Natural killer cell (primary cell): ENCODE data around the gene CA12. TPM values are rescaled to one million over a fixed set of nuclear protein-coding genes. Genes with fewer than 3 reads are reported as not detected.

Experiments used
- ATAC-seq, 3 donors: fragments of 150-1000 bp in 2 of 3; fragments of 200-7000 bp in 1 of 3; cut with Tn5 transposase; 1 replicate in 1 of 3; 2 replicates in 2 of 3; pipeline ENCODE4 v1.10.0; 2021; ENCODE audit warnings: mild to moderate bottlenecking in 2 of 3, moderate library complexity in 2 of 3
- DNase-seq, 2 donors: peaks; one replicate each; pipeline versions ENCODE4 v3.0.0 to v3.0.0-alpha.2; 2013 to 2021; ENCODE audit warnings: mixed read lengths in 1 of 2
- H3K27ac ChIP-seq: one replicate; pipeline ENCODE4 v1.5.1; 2013; ENCODE audit warnings: mild to moderate bottlenecking, low read length
- H3K27me3 ChIP-seq: one replicate; pipeline ENCODE4 v1.6.1; 2013; ENCODE audit warnings: low read length; ENCODE audit not compliant: control insufficient read depth, insufficient read depth
- H3K36me3 ChIP-seq: one replicate; pipeline ENCODE4 v1.6.1; 2013; ENCODE audit warnings: low read length; ENCODE audit not compliant: control insufficient read depth, insufficient read depth
- H3K4me1 ChIP-seq: one replicate; pipeline ENCODE4 v1.6.1; 2013; ENCODE audit warnings: low read length; ENCODE audit not compliant: control insufficient read depth, insufficient read depth
- H3K4me3 ChIP-seq: one replicate; pipeline ENCODE4 v1.5.1; 2013; ENCODE audit warnings: low read length
- H3K9me3 ChIP-seq: one replicate; pipeline ENCODE4 v1.6.1; 2013; ENCODE audit warnings: low read length; ENCODE audit not compliant: control insufficient read depth, insufficient read depth
- H3K27ac Mint-ChIP-seq, 2 donors: one replicate each; pipeline ENCODE4 v1.8.0; 2022; ENCODE audit warnings: mild to moderate bottlenecking in 2 of 2, mixed read lengths in 2 of 2, moderate library complexity in 1 of 2
- H3K27me3 Mint-ChIP-seq, 2 donors: one replicate each; pipeline ENCODE4 v1.8.0; 2022; ENCODE audit warnings: low read depth in 2 of 2, mixed read lengths in 2 of 2
- H3K36me3 Mint-ChIP-seq: one replicate; pipeline ENCODE4 v1.8.0; 2022; ENCODE audit warnings: mixed read lengths
- H3K4me1 Mint-ChIP-seq, 2 donors: one replicate each; pipeline ENCODE4 v1.8.0; 2022; ENCODE audit warnings: mixed read lengths in 2 of 2
- H3K4me3 Mint-ChIP-seq: one replicate; pipeline ENCODE4 v1.8.0; 2022; ENCODE audit warnings: mild to moderate bottlenecking, moderate library complexity, mixed read lengths
- H3K9me3 Mint-ChIP-seq, 2 donors: one replicate each; pipeline ENCODE4 v1.8.0; 2022; ENCODE audit warnings: mixed read lengths in 2 of 2
- WGBS: methylation state at CpG from one replicate; pipeline ENCODE4 v1.1.7; 2013; ENCODE audit warnings: missing lambda C conversion rate; ENCODE audit not compliant: insufficient coverage; 5-methylcytosine and 5-hydroxymethylcytosine counted together
- intact Hi-C: fragments of 100-400 bp; cut with micrococcal nuclease; formaldehyde crosslinking; loops from one replicate; pipeline ENCODE4 v1.14.2; 2022
- total RNA-seq, 4 donors: library from RNA; stranded (reverse); fragments of 120-200 nt in 1 of 4; gene quantifications; one replicate each; pipeline versions ENCODE4 v1.2.3 to v1.2.4, GENCODE V29; 2013 to 2022
- TF ChIP-seq, protein P1 (sequence below): fragments of 200-600 bp; IDR thresholded peaks from one replicate; pipeline ENCODE4 v1.8.0; 2022; ENCODE audit warnings: antibody characterized with exemption

CA12 gene
- total RNA-seq, 3 donors from 2014 or later (not counting 1 experiment from before 2014, with no cell fraction given) = not detected

DNA sequence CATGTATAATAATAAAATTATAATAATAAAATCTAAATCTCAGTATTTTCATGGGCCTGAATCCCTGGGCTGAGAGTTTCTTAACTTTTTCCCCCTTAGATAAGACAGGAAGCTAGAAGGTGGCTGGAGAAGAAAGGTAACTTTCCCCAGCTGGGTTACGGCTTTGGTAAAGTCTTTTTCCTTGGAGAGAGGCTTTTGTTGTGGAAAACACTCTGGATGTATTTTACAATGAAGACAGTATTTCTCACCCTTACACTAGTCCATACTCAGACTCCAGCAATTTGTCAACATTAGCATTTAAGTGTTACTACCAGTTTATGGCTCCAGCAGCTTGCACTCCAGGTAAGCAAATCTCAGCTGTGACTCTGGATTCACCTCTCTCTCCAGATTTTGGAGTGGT lies 69.4 kb downstream of the CA12 start:
- WGBS = no CpG with 5 or more reads among the region's 1 CpG

DNA sequence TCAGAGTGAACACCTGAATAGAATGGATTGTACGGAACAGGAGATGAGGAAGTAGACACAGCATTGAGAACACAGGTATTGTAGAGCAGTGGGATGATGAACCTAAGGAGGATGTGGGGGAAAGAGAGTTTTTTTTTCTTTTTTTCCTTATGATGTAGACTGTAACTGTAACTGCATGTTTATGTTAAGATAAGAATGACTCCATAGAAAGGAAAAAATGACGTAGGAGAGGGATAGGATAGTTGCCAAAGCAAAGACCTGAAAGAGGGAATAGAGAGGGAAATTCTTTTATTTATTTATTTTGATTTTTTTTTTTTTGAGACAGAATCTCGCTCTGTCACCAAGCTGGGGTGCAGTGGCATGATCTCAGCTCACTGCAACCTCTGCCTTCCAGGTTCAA lies 71.0 kb downstream of the CA12 start:
- Mint-ChIP-seq H3K4me1 (no peaks in the 10 kb centered on the region), H3K27ac (no peak overlapping the region), H3K4me3 (no peak overlapping the region), H3K9me3 (no peaks in the 10 kb centered on the region), H3K27me3 (no peaks in the 10 kb centered on the region), H3K36me3 (no peaks in the 10 kb centered on the region)
- Histone ChIP-seq H3K4me3 (no peak overlapping the region), H3K27ac (no peak overlapping the region), H3K36me3 (peaks cover 8% of the 10 kb centered on the region), H3K4me1 (no peaks in the 10 kb centered on the region), H3K27me3 (no peaks in the 10 kb centered on the region), H3K9me3 (no peaks in the 10 kb centered on the region)
- TF ChIP-seq, protein P1, sequence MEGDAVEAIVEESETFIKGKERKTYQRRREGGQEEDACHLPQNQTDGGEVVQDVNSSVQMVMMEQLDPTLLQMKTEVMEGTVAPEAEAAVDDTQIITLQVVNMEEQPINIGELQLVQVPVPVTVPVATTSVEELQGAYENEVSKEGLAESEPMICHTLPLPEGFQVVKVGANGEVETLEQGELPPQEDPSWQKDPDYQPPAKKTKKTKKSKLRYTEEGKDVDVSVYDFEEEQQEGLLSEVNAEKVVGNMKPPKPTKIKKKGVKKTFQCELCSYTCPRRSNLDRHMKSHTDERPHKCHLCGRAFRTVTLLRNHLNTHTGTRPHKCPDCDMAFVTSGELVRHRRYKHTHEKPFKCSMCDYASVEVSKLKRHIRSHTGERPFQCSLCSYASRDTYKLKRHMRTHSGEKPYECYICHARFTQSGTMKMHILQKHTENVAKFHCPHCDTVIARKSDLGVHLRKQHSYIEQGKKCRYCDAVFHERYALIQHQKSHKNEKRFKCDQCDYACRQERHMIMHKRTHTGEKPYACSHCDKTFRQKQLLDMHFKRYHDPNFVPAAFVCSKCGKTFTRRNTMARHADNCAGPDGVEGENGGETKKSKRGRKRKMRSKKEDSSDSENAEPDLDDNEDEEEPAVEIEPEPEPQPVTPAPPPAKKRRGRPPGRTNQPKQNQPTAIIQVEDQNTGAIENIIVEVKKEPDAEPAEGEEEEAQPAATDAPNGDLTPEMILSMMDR = no peak
- no peak for DNase-seq
- ATAC-seq = no peak
- WGBS = 94% methylated on average over 3 of the region's 3 CpGs
- intact Hi-C loops = no loop called here

More for the DNA sequence above, 69.4 kb downstream of the CA12 start:
- DNase-seq (no peak), ATAC-seq (no peak)
- TF ChIP-seq, protein P1 = no peak
- H3K4me3 Mint-ChIP-seq = no peak overlapping the region
- no peaks in the 10 kb centered on the region for H3K27me3 Mint-ChIP-seq
- no peaks in the 10 kb centered on the region for H3K4me1 Mint-ChIP-seq
- no peaks in the 10 kb centered on the region for H3K36me3 Mint-ChIP-seq
- no peaks in the 10 kb centered on the region for H3K36me3 ChIP-seq
- no peak overlapping the region for H3K27ac ChIP-seq
- H3K27ac Mint-ChIP-seq = no peak overlapping the region
- no peaks in the 10 kb centered on the region for H3K9me3 ChIP-seq
- no peaks in the 10 kb centered on the region for H3K27me3 ChIP-seq
- intact Hi-C loops = no loop called here
- H3K4me1 ChIP-seq = no peaks in the 10 kb centered on the region
- H3K4me3 ChIP-seq = no peak overlapping the region
- no peaks in the 10 kb centered on the region for H3K9me3 Mint-ChIP-seq

GRCh38 chr15:63308947-63309346 lies 72.7 kb downstream of the CA12 start:
- intact Hi-C loops = no loop called here
- Histone ChIP-seq H3K36me3 (peaks cover 9% of the 10 kb centered on the region), H3K9me3 (no peaks in the 10 kb centered on the region), H3K27me3 (no peaks in the 10 kb centered on the region), H3K4me3 (no peak overlapping the region), H3K4me1 (no peaks in the 10 kb centered on the region), H3K27ac (no peak overlapping the region)
- Mint-ChIP-seq H3K4me3 (no peak overlapping the region), H3K4me1 (no peaks in the 10 kb centered on the region), H3K27ac (no peak overlapping the region), H3K9me3 (no peaks in the 10 kb centered on the region), H3K27me3 (no peaks in the 10 kb centered on the region), H3K36me3 (no peaks in the 10 kb centered on the region)
- TF ChIP-seq, protein P1 = no peak
- ATAC-seq = no peak
- no peak for DNase-seq
- WGBS = no CpG with 5 or more reads among the region's 2 CpGs

DNA sequence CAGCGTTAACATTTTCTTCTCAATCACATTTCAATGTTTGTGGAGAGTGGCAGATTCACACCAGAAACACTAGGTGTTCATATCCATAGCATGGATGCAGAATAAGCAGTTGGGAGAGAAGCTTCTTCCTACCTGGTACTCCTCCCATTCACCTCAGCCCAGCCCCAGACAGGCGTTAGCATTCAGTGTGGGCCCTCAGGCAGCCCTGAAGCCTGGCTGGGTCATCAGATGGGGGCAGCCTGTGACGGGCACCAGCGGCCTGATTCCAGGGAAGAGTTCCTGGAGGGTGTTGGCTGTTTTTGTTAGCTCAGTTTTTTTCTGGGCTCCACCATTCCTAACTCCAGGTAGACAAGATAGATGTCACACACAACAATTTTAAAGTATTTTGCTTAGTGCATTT lies 73.2 kb downstream of the CA12 start:
- no peaks in the 10 kb centered on the region for H3K9me3 Mint-ChIP-seq
- DNase-seq = no peak
- no peak for ATAC-seq
- H3K4me1 ChIP-seq = no peaks in the 10 kb centered on the region
- intact Hi-C loops = no loop called here
- H3K9me3 ChIP-seq = no peaks in the 10 kb centered on the region
- no peaks in the 10 kb centered on the region for H3K4me1 Mint-ChIP-seq
- H3K4me3 Mint-ChIP-seq = no peak overlapping the region
- no peak overlapping the region for H3K27ac Mint-ChIP-seq
- H3K27ac ChIP-seq = no peak overlapping the region
- H3K36me3 ChIP-seq = peaks cover 10% of the 10 kb centered on the region
- H3K27me3 Mint-ChIP-seq = no peaks in the 10 kb centered on the region
- WGBS = 98% methylated on average over 4 of the region's 4 CpGs
- no peak overlapping the region for H3K4me3 ChIP-seq
- TF ChIP-seq, protein P1 = no peak
- no peaks in the 10 kb centered on the region for H3K36me3 Mint-ChIP-seq
- no peaks in the 10 kb centered on the region for H3K27me3 ChIP-seq
